Stimulated activated CD4-positive, alpha-beta T cell treated with anti-CD3 and anti-CD28 coated beads, Interleukin-15, amount 100 ng/mL, for 24 hours (primary cell): ENCODE data around the gene MEIS1.

ENCODE experiments used
- DNase-seq: peaks from one replicate; pipeline ENCODE4 v3.0.0-alpha.2; 2020

Gene MEIS1

DNA sequence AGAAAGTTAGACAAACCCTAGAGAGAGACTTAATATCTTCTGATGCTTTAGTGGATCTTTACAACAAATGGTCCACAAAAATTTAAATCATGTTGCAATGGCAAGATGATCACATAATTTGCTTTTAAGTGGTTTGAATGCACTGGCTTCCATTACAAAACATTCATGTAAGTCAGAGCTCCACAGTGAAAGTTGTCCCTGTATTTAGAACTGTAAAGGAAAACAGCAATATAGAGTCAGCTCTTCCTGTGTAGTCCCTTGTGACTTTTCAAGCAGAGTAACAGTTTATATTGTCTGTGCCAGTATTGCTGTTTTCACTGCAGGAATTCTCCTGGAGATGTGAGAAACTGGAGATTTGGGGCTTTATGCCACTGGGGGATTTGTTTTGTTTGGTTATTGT, 77.7 kb downstream of the MEIS1 start:
- DNase-seq = no peak

DNA sequence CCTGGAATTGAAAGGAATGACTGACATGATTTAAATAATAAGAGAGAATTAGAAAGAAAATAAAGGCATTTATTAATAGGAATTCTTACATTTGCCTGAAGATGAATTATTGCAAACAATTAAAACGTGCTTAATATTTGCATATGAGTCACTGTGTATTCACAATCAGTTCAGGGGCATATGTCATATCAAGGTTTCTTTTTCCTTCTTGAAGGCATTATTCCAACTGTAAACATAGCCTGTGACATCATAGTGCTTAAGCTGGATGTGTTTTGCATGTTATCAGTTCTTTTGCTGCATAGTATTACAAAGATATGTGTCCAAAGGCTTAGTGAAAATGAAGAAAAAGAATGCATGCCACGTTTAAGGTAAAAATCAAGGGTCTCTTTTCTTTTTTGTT, 80.8 kb downstream of the MEIS1 start:
- DNase-seq = no peak

DNA sequence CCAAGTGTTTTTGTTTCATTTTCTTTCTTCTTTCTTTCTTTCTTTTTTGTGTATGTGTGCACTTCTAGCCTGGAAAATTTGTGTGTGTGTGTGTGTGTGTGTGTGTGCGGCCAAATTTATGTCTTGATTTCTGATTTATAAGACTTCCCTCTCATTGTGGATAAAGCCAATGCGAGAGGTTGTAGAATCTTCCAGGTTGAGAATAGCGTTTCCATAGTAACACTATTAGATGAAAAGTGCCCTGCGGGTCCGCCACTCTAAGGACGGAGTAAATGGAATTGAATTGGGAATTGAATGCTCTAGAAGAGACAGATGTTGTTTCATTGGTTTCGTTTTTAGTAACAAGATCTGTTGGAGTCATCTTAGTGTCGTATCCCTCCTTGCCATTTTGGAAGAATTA, 81.6 kb downstream of the MEIS1 start:
- no peak for DNase-seq

DNA sequence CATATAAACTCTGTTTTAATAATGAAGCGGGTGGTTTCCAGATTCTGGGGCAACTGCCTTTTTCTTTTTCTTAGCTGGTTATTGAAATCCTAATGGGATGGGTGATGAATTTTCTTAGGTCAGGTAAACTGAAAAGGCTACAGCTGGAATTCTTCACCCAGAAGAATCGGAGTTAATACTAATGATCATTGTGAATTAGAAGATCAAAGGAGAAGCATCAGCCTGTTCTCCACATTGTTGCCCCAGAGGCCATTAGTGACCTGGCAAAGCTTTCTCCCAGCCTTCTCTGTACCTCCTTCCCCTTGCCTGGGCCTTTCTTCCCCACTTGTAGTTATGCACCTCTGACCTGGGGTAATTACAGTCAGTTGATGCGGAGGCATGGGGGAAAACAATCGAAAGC, 82.8 kb downstream of the MEIS1 start:
- DNase-seq = no peak

DNA sequence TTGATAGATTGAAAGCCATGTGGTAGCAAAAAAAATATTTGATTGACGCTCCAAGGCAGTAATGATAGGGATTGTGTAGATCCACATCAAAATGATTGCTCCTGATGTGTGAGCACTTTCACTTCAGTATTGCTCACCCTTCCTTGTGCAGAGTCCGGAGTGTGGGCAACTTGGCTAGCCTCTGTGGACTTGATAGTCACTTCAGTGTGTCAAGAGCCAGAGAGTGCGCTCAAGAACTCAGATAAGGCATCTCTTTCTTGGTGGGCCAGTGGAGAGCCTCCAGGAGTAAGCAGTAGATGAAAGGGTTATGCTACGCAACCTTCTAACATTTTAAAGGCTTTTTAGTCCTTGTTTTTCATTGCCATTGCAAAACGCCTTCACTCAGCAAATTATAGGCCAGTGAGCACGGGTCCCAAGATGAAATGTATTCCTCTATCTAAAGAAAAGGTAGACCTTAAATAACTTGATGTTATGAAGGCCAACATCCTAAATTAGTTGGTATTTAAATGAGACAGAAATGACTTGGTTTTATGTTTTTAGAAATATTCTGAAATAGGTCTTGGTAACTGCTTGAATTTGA, 84.4 kb downstream of the MEIS1 start:
- no peak for DNase-seq

GRCh38 chr2:66521291-66521922, 86.5 kb downstream of the MEIS1 start:
- DNase-seq = no peak

- no peak for DNase-seq
Observed at GRCh38 chr2:66522611-66523376, 87.9 kb downstream of the MEIS1 start.

- no peak for DNase-seq
Observed at GRCh38 chr2:66523377-66523969, 88.5 kb downstream of the MEIS1 start.

GRCh38 chr2:66523990-66524389, 89.1 kb downstream of the MEIS1 start:
- DNase-seq = no peak

DNA sequence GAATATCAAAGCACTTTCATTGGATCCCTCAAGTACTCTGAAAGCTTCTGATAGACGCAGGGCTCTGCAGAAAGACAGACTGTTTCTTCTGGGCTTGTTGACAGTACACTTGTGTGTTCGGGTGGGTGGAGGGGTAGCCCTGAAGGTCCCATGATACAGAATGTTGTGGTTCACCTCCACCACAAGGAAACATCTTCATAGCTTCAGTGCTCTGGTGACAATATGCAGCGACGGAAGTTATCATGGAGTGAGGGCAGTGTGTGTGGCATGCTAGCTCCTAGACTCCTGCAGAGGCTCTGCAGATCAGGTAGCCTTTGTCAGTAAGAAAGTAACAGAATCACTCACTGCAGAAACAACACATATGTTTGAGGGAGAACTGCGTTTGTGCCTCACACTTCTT, 90.7 kb downstream of the MEIS1 start:
- DNase-seq = no peak

DNA sequence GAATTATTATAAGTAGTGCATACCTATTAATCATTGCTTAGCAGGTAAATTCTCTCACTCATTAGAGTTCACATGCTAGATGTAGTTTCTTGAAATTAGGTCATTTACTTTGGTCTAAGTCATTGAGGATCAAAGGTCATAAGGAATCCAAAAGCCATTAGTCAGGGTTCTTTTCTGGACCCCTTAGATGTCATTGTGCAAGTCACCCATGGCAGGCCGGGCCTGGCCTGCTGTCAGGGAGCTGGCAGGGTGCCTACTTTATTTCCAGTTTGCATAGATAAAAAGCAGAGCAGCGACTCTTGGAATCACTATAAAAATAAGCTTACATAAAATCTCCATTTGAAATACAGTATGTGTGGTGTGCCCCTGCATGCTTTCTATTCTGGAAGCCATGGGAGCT, 91.3 kb downstream of the MEIS1 start:
- no peak for DNase-seq

- DNase-seq = no peak
Observed at GRCh38 chr2:66528974-66529724, 94.2 kb downstream of the MEIS1 start.

DNA sequence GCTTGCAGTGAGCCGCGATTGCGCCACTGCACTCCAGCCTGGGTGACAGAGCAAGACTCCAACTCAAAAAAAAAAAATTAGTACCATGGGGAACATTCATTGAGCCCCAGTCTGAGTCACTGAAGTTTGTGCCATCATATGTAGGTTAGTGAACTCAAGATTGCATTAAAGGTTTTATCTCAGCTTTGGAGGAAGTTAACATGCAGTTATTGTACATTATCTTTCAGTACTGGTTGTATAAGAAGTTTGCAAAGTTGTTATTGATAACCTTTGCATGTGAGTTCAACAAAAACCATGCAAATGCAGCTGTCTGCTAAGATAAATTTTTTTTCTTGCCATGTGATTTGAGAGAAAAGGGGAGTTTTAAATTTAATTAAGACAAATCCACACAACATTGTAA, 95.7 kb downstream of the MEIS1 start:
- DNase-seq = no peak

DNA sequence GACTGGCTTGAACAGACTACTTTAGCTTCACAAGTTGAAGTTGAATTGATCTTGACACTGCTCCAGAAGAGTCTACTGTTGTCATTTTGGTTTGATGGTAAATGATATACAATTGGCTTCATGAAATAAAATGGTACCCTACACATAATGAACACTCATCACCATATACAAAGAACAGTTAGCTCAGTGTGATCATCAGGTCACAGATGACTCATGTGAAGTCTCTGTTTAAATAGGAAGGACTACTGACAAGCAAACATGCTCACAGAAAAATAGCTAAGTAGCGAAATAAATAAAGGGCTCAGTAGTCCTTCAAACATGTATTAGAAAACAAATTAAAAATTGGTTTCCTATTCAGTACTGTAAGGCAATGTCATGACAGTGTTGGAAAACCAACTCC, 96.2 kb downstream of the MEIS1 start:
- DNase-seq = no peak

DNA sequence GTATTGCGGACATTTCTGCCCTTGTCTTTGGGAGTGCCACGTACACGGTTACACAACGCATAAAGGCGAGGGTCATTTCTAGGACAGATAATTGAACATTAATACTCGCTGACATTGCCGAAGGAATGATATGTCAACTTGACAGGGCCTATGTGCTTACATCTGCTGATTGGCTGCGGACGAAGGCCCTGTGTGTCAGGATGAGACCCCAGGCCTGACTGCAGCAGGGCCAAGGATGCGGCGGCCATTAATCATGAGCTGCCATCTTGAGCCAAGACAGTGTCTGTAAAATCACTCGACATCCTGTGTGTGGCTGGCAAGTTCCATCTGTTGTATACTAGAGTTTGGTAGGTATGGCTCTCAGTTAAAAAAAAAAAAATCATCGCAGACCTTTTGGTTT, 96.6 kb downstream of the MEIS1 start:
- no peak for DNase-seq

GRCh38 chr2:66532972-66533868, 98.3 kb downstream of the MEIS1 start:
- DNase-seq = no peak

- DNase-seq = no peak
Observed at GRCh38 chr2:66534461-66534860, 99.5 kb downstream of the MEIS1 start.

DNA sequence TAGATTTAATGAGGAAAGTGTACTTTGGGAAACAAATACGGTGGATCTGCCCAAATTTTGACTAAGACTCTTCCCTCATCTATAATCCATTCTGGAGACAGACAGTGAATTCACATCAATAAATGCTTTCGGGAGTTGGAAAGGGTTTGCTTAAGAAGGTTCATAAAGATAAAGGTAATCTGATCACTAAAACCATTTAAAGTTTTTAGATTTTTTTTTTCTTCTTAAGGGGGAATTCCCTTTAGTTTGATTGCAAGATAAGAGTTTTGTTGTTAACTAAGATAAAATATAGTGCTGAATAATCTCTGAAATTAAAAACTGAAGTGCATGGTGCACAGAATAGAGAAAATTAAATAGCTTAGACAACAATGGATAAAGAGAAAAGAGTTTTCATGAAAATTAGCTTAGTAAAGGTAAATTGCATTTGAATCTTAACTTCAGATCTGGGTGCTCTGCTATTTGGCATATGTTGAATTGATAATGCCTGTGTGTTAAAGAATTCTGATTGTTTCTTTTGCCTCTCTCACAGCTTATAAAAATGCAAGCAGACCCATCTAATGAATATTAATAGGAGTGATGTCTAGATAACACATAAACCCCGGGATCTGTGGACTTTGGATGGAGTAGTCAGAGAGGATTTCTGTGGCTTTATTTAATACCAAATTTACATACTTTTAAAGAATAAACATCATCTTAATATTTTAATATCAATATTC, 100.8 kb downstream of the MEIS1 start:
- no peak for DNase-seq

DNA sequence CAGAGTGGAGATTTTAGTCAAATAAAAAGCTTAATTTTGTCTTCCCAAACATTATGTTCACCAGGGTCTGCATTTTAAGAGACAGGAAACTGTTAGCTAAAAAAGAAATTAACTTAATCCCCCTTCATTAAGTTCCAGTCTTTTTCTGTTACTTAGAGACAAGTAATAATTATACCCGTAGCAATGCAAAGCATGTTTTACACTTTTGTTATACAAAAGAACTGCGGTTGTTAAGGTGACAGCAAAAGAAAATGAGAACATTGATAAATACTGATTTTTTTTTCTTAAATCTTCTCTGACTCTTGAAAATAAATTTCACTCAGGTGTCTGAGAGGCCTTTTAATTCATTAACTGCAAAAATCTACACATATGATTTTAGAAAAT, 101.4 kb downstream of the MEIS1 start:
- DNase-seq = no peak

- DNase-seq = no peak
Observed at GRCh38 chr2:66536997-66537396, 102.1 kb downstream of the MEIS1 start.

DNA sequence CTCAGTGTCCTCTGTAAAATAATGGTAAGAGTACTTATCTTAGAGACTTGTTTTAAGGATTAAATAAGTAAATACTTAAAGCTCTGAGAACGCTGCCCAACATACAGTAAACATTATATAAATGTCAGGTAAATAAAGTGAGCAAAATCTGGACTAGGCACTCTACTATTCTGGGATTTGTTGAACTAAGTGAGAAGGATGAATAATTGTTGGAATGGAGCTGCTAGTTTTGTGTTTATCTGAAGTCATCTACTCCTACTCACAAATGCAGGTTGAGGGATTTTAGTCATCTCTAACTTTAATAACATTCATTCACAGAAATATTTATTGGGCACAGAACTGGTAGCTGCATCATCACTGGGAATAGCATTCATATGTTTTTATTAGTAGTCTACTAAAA, 103.4 kb downstream of the MEIS1 start:
- DNase-seq = no peak

GRCh38 chr2:66539452-66539851, 104.5 kb downstream of the MEIS1 start:
- no peak for DNase-seq
